ENCODE data around the gene FRG1. TPM values are rescaled to one million over a fixed set of nuclear protein-coding genes. Genes with fewer than 3 reads are reported as not detected.
"Not testable (repeated sequence)": the region's sequence is repeated elsewhere in the genome, so short reads cannot be mapped to it uniquely, and the experiment has no call there.

FRG1 gene
- total RNA-seq (10 to 100 TPM; 11.7 to 20.7 (median 17.2) TPM), polyA plus RNA-seq (10 to 100 TPM; 19.1 to 22.1 TPM)

DNA sequence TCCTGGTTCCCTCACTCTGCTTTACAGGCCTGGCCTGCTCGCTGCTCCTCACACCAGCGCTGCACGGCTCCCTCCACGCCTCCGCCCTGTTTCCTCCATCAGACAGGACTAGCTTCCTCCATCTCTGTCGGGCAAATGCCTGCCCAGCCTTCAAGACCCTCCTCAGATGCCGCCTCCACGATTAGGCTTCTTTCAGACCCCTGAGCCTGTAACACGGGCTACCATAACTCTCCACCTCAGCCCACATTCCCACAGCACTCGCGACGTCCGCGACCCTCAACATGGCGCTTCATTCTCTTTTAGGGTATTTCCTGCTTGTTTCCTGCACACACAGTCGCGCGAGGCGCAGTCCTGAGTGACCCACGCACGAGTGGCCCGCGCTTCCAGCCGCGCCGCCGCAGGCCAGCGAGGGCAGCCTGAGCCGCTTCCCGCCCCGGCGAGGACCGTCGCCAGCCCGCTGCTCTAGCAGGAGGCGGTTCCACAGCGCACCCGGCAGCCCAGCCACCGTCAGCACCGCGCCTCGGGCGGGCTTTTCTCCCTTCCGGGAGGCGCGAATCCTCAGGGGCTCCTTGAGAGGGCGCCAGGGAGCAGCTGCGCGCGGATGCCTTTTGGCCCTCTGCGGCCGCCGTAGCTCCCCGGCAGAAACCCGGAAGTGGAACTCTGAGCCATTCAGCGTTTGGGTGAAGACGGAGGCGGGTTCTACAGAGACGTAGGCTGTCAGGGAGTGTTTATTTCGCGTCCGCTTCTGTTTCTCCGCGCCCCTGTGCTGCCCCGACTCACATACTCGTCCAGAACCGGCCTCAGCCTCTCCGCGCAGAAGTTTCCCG, at the start of gene FRG1:
TSS of gene FRG1 (plus strand) at position 695 of the 827 bp plus-strand sequence. CDS start 138 bp downstream, outside the sequence.
- Histone ChIP-seq H3K9me3 (no peaks in the 10 kb centered on the region), H3K36me3 (no peaks in the 10 kb centered on the region), H3K4me3 (peak within 1 kb of the TSS; percentile 74 to 86 (median 81)), H3K27me3 (no peaks in the 10 kb centered on the region), H3K4me1 (peaks cover 0 to 8% (median 7%) of the 10 kb centered on the region in 3 donors), H3K27ac (peak within 1 kb of the TSS; percentile 69 to 85 (median 80))
- peak; percentile 92 to 98 (median 96) for DNase-seq
- TF ChIP-seq, protein P1, sequence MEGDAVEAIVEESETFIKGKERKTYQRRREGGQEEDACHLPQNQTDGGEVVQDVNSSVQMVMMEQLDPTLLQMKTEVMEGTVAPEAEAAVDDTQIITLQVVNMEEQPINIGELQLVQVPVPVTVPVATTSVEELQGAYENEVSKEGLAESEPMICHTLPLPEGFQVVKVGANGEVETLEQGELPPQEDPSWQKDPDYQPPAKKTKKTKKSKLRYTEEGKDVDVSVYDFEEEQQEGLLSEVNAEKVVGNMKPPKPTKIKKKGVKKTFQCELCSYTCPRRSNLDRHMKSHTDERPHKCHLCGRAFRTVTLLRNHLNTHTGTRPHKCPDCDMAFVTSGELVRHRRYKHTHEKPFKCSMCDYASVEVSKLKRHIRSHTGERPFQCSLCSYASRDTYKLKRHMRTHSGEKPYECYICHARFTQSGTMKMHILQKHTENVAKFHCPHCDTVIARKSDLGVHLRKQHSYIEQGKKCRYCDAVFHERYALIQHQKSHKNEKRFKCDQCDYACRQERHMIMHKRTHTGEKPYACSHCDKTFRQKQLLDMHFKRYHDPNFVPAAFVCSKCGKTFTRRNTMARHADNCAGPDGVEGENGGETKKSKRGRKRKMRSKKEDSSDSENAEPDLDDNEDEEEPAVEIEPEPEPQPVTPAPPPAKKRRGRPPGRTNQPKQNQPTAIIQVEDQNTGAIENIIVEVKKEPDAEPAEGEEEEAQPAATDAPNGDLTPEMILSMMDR (IDR thresholded peaks at IDR 0.05): peak; percentile 80 to 91 (median 86)
- intact Hi-C loops (cut with DNase I): no loop called here
- FAIRE-seq: no peak
- ATAC-seq: peak; percentile 99 to 100 (median 100)
- 4 to 6% methylated on average over 68 to 70 of the region's 70 CpGs for WGBS, 2 donors

DNA sequence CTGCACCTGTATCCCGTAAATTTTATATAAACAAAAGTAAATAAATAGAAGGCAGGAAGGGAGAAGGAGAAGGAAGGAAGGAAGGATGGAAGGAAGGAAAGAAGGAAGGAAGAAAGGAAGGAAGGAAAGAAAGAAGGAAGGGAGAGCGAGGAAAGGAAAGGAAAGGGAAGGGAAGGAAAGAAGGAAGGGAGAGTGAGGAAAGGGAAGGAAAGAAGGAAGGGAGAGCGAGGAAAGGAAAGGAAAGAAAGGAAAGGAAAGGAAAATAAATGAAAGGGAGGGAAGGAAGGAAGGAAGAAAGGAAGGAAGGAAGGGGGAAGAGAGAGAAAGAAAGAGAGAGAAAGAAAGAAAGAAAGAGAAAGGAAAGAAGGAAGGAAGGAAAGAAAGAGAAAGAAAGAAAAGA, 43.0 kb upstream of the FRG1 start:
- Histone ChIP-seq H3K4me3 (no peak overlapping the region), H3K36me3 (no peaks in the 10 kb centered on the region), H3K27ac (no peak overlapping the region), H3K27me3 (no peaks in the 10 kb centered on the region), H3K4me1 (no peaks in the 10 kb centered on the region), H3K9me3 (no peaks in the 10 kb centered on the region)
- no peak for ATAC-seq
- TF ChIP-seq, protein P1 (IDR thresholded peaks at IDR 0.05): no peak
- DNase-seq: no peak
- intact Hi-C loops (cut with DNase I): no loop called here
- no peak for FAIRE-seq
- WGBS, 2 donors: 74% methylated on average over 3 of the region's 3 CpGs

DNA sequence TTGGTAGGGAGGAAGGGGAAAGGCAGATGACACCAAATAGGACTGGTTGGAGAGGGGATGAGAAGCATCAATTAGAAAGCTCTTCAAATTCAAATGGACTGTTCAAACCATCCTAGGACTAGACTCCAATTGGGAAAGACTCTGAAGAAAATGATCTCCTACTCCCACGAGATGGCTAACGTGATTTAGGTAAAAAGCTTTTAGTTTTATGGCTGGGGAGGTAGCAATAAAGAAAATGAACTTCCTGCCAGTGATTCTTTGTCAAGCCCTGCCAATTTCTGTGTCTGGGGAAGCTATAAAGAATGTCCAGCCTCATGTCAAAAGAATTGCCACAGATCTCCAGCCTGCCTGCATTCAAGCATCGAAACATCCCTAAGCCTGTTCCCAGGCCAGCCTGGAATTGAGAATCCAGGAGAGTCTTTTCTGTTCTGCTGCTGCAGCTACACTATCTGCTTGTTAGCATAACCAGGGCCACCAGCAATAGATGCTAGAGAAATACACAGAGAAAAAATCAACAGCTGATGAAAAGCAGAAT, 41.1 kb upstream of the FRG1 start:
- ATAC-seq; DNase-seq; FAIRE-seq; H3K27ac ChIP-seq; H3K9me3 ChIP-seq; H3K4me1 ChIP-seq; H3K27me3 ChIP-seq; H3K36me3 ChIP-seq; H3K4me3 ChIP-seq; intact Hi-C loops (cut with DNase I): not testable (repeated sequence)
- 56 to 57% methylated on average over 3 of the region's 3 CpGs for WGBS, 2 donors

DNA sequence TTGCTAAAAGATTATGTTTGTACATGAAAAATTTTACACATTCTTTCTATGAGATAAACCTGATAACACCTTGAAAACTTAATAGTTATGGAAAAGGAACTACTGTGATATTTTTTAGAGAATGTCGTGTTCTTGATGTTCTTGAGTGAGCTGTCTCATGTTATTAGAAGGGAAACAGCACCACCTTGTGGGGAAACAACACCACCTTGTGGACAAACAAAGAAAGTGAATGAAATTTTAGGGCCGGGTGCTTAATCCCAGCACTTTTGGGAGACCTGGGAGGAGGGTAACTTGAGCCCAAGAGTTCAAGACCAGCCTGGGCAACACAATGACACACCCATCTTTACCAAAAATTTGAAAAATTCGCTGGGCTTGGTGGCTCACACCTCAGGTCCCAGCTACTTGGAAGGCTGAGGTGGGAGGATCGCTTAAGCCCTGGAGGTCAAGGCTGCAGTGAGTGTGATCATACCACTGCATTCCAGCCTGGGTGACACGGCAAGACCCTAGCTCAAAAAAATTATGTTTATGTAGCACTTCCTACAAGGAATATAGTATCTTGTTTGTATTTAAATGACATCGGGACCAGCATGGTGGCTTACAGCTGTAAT, 36.1 kb upstream of the FRG1 start:
- TF ChIP-seq, protein P1 (IDR thresholded peaks at IDR 0.05): peak; percentile 35 to 61 (median 56)
- H3K4me3 ChIP-seq; H3K27me3 ChIP-seq; intact Hi-C loops (cut with DNase I); H3K9me3 ChIP-seq; FAIRE-seq; H3K4me1 ChIP-seq; H3K27ac ChIP-seq; H3K36me3 ChIP-seq: not testable (repeated sequence)
- ATAC-seq (peak in 2 of 4 donors; percentile 60 to 68), DNase-seq (peak in 4 of 6 donors; percentile 18 to 50 (median 30))
- 30 to 32% methylated on average over 6 of the region's 6 CpGs for WGBS, 2 donors

DNA sequence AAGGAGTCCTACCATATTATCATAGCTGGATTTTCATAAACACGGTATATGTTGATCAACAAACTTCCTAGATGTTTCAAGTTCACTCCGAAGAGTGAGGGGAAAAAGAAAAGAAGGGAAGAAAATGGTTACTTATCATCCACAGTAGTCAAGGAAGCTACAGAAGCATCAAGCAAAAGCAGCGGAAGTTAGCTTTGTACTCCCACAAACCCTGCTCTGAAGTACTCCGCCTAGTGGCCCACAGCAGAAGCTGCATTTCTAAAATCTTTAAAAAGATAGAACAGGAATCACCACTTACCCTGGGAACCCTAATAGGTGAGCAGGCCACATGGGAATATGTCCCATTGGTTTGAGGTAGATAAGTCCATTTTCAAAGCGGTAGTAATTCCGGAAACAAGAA, 28.5 kb upstream of the FRG1 start:
- TF ChIP-seq, protein P1 (IDR thresholded peaks at IDR 0.05): peak in 3 of 4 donors; percentile 14 to 16 (median 15)
- WGBS, 2 donors: 46 to 49% methylated on average over 6 of the region's 6 CpGs
- intact Hi-C loops (cut with DNase I): no loop called here

More for the DNA sequence above, 28.5 kb upstream of the FRG1 start:
- H3K27me3 ChIP-seq: no peaks in the 10 kb centered on the region
- H3K4me1 ChIP-seq: no peaks in the 10 kb centered on the region
- no peaks in the 10 kb centered on the region for H3K9me3 ChIP-seq
- H3K36me3 ChIP-seq: no peaks in the 10 kb centered on the region
- H3K27ac ChIP-seq: no peak overlapping the region
- ATAC-seq: no peak
- FAIRE-seq: no peak
- H3K4me3 ChIP-seq: no peak overlapping the region
- no peak for DNase-seq

Measured in pancreas (tissue), 10 donors.